Suprapubic skin (tissue), 4 donors: ENCODE measurements around the gene C1orf198. TPM values are rescaled to one million over a fixed set of nuclear protein-coding genes. Genes with fewer than 3 reads are reported as not detected.

Experiments
- DNase-seq, 2 donors: peaks; one replicate each; pipeline ENCODE4 v3.0.0-alpha.2; 2019; ENCODE audit warnings: low spot score in 2 of 2
- H3K27ac ChIP-seq: fragments of 200-600 bp; sonication (generic); one replicate; pipeline ENCODE4 v1.5.1; 2019
- H3K27me3 ChIP-seq: fragments of 200-600 bp; sonication (generic); one replicate; pipeline ENCODE4 v1.5.1; 2019
- H3K36me3 ChIP-seq: fragments of 200-600 bp; sonication (generic); one replicate; pipeline ENCODE4 v1.5.1; 2019
- H3K4me1 ChIP-seq: fragments of 200-600 bp; sonication (generic); one replicate; pipeline ENCODE4 v1.5.1; 2019
- H3K4me3 ChIP-seq: fragments of 200-600 bp; sonication (generic); one replicate; pipeline ENCODE4 v1.5.1; 2019; ENCODE audit warnings: mild to moderate bottlenecking
- H3K9me3 ChIP-seq: fragments of 200-600 bp; sonication (generic); one replicate; pipeline ENCODE4 v1.5.1; 2019
- CTCF ChIP-seq, 2 donors: fragments of 200-600 bp in 1 of 2; fragments of 450-650 bp in 1 of 2; sonication (generic) in 1 of 2; IDR thresholded peaks; one replicate each; pipeline ENCODE4 v1.5.1; 2016 to 2019; ENCODE audit warnings: antibody characterized with exemption in 2 of 2, mild to moderate bottlenecking in 1 of 2, moderate library complexity in 1 of 2
- EP300 ChIP-seq: sonication (generic); formaldehyde crosslinking; IDR thresholded peaks from one replicate; pipeline ENCODE4 v1.6.1; 2017; ENCODE audit warnings: antibody characterized with exemption
- POLR2A ChIP-seq, 2 donors: fragments of 450-650 bp; IDR thresholded peaks; one replicate each; pipeline ENCODE4 v1.6.1; 2017; ENCODE audit warnings: antibody characterized with exemption in 2 of 2, mild to moderate bottlenecking in 2 of 2, moderate library complexity in 2 of 2
- POLR2AphosphoS5 ChIP-seq, 3 donors: sonication (generic); formaldehyde crosslinking; IDR thresholded peaks; one replicate each; pipeline ENCODE4 v1.6.1; 2017; ENCODE audit warnings: antibody characterized with exemption in 3 of 3
- WGBS: methylation state at CpG from one replicate; pipeline ENCODE4 v1.1.5; 2018; 5-methylcytosine and 5-hydroxymethylcytosine counted together
- total RNA-seq, 4 donors: library from RNA; depleted of rRNA; stranded (reverse); fragments of >200 nt; gene quantifications; one replicate each; pipeline ENCODE4 v1.1.0, GENCODE V29; 2016

The C1orf198 gene
- total RNA-seq, 4 donors from 2014 or later = 42.7 to 70.1 (median 52.5) TPM

- Histone ChIP-seq H3K9me3 (no peaks in the 10 kb centered on the region), H3K36me3 (peaks cover 32% of the 10 kb centered on the region), H3K27me3 (no peaks in the 10 kb centered on the region), H3K4me3 (no peak overlapping the region), H3K27ac (no peak overlapping the region), H3K4me1 (peaks cover 13% of the 10 kb centered on the region)
- TF ChIP-seq POLR2A (IDR thresholded peaks at IDR 0.05) = no peak
- TF ChIP-seq CTCF (IDR thresholded peaks at IDR 0.05) = no peak
- TF ChIP-seq EP300 = no peak
- TF ChIP-seq POLR2AphosphoS5 (IDR thresholded peaks at IDR 0.05) = no peak
- WGBS = 59% methylated on average over 5 of the region's 5 CpGs
- DNase-seq = no peak
Observed at GRCh38 chr1:230905733-230906132, 37.4 kb upstream of the C1orf198 start.

GRCh38 chr1:230902349-230902923 is 34.1 kb upstream of the C1orf198 start:
- no peak overlapping the region for H3K27ac ChIP-seq
- DNase-seq = no peak
- peaks cover 5% of the 10 kb centered on the region for H3K4me1 ChIP-seq
- no peak overlapping the region for H3K4me3 ChIP-seq
- 97% methylated on average over 22 of the region's 22 CpGs for WGBS
- no peaks in the 10 kb centered on the region for H3K27me3 ChIP-seq
- TF ChIP-seq EP300 = no peak
- TF ChIP-seq CTCF (IDR thresholded peaks at IDR 0.05) = no peak
- no peak for TF ChIP-seq POLR2AphosphoS5 (IDR thresholded peaks at IDR 0.05)
- H3K36me3 ChIP-seq = peaks cover 10% of the 10 kb centered on the region
- no peaks in the 10 kb centered on the region for H3K9me3 ChIP-seq

- no peak for TF ChIP-seq EP300
- TF ChIP-seq CTCF (IDR thresholded peaks at IDR 0.05) = no peak
- TF ChIP-seq POLR2AphosphoS5 (IDR thresholded peaks at IDR 0.05) = no peak
- TF ChIP-seq POLR2A (IDR thresholded peaks at IDR 0.05) = no peak
- Histone ChIP-seq H3K4me1 (peaks cover 5% of the 10 kb centered on the region), H3K27ac (no peak overlapping the region)
Observed at GRCh38 chr1:230901671-230902070, 33.4 kb upstream of the C1orf198 start.

GRCh38 chr1:230900984-230901383 is 32.7 kb upstream of the C1orf198 start:
- no peak overlapping the region for H3K27ac ChIP-seq
- peaks cover 3% of the 10 kb centered on the region for H3K4me1 ChIP-seq
- no peak for DNase-seq
- no peaks in the 10 kb centered on the region for H3K27me3 ChIP-seq
- peaks cover 5% of the 10 kb centered on the region for H3K36me3 ChIP-seq
- no peak overlapping the region for H3K4me3 ChIP-seq
- no peak for TF ChIP-seq CTCF (IDR thresholded peaks at IDR 0.05)
- TF ChIP-seq POLR2A (IDR thresholded peaks at IDR 0.05) = no peak
- TF ChIP-seq POLR2AphosphoS5 (IDR thresholded peaks at IDR 0.05) = no peak
- TF ChIP-seq EP300 = no peak
- no peaks in the 10 kb centered on the region for H3K9me3 ChIP-seq
- WGBS = 88% methylated on average over 6 of the region's 6 CpGs

More at GRCh38 chr1:230901671-230902070, 33.4 kb upstream of the C1orf198 start:
- Histone ChIP-seq H3K27me3 (no peaks in the 10 kb centered on the region), H3K9me3 (no peaks in the 10 kb centered on the region), H3K4me3 (no peak overlapping the region), H3K36me3 (peaks cover 5% of the 10 kb centered on the region)
- DNase-seq = no peak
- 95% methylated on average over 6 of the region's 6 CpGs for WGBS

GRCh38 chr1:230899841-230900251 is 31.5 kb upstream of the C1orf198 start:
- no peaks in the 10 kb centered on the region for H3K27me3 ChIP-seq
- WGBS = 79% methylated on average over 5 of the region's 5 CpGs
- H3K27ac ChIP-seq = no peak overlapping the region
- no peaks in the 10 kb centered on the region for H3K9me3 ChIP-seq
- H3K4me1 ChIP-seq = no peaks in the 10 kb centered on the region
- H3K4me3 ChIP-seq = no peak overlapping the region
- H3K36me3 ChIP-seq = no peaks in the 10 kb centered on the region
- TF ChIP-seq EP300 (no peak), POLR2AphosphoS5 (IDR thresholded peaks at IDR 0.05) (no peak), CTCF (IDR thresholded peaks at IDR 0.05) (no peak), POLR2A (IDR thresholded peaks at IDR 0.05) (no peak)
- DNase-seq = no peak
